ENCODE results near the gene SIPA1L3.
"Not testable (repeated sequence)": the region's sequence is repeated elsewhere in the genome, so short reads cannot be mapped to it uniquely, and the experiment has no call there.

Gene SIPA1L3

DNA sequence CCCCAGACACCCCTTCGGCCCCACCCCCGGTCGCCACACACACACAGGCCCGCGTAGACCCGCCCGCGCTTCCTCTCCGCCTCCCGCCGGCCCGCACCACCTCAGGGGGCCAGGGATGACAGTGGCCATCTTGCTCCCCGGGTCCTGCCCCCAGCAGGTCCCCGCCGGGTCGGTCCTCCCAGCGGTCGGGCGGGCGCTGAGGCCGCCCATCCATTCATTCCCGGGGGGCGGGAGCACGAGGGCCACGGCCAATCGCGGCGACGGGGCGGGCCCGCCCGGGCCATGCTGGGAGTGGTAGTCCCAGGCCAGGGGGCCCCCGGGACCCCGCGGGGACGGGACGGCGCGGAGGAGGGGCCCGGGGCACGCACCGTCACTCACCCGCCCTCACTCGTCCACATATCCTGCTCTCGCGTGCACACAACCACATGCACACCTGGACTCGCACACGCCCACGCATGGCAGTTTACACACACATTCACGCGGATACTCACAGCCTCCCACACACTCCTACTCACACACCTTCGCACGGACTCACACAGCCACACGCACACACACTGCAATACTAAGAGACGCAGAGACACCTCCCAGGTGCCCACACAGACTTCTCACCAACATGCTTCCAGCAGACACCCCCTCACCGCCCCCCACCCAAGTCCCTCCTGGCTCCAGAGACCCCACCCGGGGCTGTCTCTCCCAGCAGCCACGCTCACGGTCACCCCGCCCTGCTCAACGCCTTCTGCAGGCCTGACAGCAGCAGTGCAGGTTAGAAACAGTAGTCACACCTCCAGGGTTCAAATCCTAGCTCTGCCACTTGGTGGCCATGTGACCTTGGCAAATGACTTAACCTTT lies 317.2 kb downstream of the SIPA1L3 start, which contains the start of gene DPF1:
DPF1 (minus strand) TSS at position 209 of the 849 bp plus-strand sequence; CDS start at position 129, 80 bp downstream.
- peak within 1 kb of the TSS; percentile 63 for H3K4me3 ChIP-seq (ENCODE audit: low read depth, low read length)

DNA sequence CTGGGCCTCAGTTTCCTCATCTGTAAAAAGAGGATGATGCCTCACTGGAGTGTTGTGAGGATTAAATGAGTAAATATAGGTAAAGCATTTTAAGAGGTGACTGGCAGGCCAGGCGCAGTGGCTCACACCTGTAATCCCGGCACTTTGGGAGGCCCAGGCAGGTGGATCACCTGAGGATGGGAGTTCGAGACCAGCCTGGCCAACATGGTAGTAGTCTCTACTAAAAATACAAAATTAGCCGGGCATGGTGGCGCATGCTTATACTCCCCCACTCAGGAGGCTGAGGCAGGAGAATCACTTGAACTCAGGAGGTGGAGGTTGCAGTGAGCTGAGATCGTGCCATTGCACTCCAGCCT lies 317.8 kb downstream of the SIPA1L3 start:
- H3K4me3 ChIP-seq (ENCODE audit: low read depth, low read length) = not testable (repeated sequence)

DNA sequence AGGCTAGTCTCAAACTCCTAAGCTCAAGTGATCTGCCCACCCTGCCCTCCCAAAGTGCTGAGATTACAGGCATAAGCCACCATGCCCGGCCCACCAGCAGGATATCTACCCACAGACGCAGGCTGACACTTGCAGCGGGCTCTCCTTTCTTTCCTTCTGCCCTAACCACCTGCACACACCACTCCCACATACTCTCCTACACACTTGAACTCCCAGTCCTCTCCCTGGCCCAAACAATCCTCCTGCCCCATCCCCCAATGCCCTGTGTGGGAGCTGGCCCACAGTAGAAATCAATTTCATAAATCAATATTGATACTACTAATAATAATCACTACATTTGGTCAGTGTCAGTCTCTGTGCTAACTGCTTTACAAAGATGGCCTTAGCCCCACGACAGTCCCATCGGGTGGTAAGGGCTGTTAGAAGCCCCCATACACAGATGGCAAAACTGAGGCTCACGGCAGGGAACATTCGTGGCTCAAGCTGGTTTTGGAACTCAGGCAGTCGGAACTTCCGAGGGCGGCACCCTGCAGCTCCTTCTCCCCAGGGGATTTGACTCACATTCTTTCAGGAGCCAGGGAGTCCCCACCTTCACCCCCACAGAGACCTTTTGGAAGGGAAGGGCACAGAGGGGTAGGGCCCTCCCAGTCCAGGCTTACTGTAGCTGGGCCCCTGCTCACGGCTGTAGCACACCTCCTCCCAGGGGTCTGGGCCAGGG lies 320.4 kb downstream of the SIPA1L3 start:
- peak overlapping the region; percentile 20 for H3K4me3 ChIP-seq (ENCODE audit: low read depth, low read length)

DNA sequence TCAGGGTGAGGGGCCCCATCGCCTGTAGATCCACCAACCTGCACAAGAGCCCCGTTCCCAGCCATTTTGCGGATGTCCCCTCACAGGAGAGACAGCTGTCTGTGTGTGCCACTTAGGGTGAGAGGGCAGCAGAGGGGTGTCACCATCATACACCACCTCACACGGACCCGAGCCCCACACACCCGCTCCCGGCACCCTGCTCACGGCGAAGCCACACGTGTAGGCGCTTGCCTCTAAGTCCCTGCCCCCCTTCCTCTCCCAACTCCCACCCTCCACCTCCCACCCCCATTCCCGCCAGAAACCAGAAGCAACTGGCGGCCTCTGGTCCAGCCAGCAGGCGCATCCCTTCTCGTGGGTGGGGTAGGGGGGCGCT lies 321.0 kb downstream of the SIPA1L3 start:
- H3K4me3 ChIP-seq (ENCODE audit: low read depth, low read length) = peak overlapping the region; percentile 20

DNA sequence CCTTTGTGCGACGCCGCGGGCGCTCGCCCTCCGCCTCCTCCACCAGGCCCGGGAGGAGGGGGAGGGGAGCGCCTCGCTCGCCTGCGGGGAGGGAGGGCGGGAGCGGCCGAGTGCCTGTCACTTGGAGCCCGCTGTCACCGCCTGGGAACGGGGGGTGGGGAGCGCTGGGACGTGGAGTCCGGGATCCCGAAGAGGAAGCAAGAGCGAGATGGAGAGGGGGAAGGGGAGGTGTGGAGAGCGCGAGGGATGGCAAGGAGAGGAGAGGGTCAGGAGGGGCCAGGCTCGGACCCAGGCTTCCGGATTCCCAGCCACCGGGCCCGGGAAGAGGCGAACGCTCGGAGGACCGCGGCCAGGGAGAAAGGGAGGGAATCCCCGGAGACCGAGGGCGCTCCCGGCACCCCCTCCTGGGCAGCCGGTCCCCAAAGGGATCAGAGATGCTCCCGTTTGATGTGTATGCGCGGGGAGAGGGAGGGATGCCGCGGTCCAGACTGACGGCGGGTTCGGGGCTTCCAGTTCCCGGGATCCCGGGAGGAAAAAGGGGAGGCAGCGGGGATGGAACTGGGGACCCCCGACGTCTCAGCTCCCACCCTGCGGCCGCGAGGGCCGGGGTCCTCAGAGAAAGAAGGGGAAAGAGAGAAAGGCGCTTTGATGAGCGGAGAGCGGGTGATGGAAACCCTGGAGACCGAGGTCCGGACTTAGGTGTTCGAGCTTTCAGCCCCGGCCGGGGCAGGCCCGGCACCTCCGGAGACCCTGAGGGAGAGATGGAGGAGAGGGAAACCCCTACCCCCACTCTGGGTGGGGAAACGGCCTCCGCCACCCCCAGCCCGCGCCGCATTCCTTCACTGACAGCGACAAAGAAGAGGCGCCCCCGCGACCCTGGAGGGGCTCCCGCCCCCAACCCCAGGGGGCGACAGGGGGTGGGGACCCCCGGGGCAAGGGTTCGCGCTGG lies 321.8 kb downstream of the SIPA1L3 start:
- peak overlapping the region; percentile 44 for H3K4me3 ChIP-seq (ENCODE audit: low read depth, low read length)

DNA sequence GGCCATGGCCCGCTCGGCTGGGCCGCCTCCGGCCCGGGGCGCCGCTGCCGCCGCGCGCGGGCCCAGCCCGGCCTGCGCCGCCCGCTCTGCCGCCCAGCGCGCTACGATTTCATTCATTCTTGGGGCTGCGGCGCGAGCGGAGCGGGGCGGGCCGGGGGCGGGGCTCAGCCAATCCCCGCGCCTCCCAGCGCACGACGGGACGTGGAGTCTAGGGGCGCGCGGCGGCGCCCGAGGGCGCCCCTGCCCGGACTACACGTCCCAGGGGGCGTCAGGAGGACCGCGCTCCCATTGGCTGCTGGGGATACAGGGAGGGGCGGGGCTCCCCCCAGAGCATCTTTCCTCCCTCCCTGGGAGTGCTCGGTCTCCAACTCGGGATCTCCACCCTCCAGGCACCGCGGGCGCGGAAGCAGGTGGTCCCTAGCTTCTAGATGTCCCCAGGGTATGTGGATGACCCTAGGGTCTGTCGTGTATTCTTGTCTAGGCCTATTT lies 322.6 kb downstream of the SIPA1L3 start:
- no peak overlapping the region for H3K4me3 ChIP-seq (ENCODE audit: low read depth, low read length)

DNA sequence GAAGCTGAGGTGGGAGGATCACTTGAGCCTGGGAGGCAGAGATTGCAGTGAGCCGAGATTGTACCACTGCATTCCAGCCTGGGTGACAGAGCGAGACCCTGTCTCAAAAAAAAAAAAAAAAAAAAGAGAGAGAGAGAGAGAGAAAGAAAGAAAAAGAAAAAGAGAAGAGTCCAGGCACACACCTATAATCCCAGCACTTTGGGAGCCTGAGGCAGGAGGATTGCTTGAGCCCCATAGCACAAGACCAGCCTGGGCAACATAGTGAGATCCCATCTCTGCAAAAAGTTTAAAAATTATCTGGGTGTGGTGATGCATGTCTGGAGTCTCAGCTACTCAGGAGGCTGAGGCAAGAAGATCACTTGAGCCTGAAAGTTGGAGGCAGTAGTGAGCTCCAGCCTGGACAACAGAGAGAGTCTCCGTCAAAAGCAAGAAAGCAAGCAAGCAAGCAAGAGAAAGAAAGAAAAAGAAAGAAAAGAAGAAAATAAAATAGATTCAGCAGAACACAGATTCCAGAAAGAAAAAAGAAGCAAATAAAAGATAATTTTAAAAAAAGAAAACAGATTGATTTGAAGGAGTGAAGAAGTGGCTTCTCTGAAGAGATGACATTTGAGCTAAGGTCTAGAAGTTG lies 323.6 kb downstream of the SIPA1L3 start:
- H3K4me3 ChIP-seq (ENCODE audit: low read depth, low read length) = not testable (repeated sequence)

DNA sequence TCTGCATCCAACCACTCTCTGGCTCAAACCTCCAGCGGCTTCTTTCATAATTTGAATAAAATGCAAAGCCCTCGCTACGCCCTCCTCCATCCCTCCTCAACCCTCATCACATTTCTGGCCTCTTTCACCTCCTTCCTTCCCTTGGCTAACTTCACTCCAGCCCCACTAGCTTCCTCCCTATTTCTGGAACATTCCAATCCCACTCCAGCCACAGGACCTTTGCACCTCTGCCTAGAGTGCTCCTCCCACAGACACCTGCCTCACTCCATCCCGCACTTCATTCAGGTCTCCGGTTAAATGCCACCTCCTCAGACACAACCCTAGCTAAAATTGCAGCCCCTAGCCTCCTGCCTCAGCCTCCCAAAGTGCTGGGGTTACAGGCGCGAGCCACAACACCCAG lies 324.9 kb downstream of the SIPA1L3 start:
- H3K4me3 ChIP-seq (ENCODE audit: low read depth, low read length) = no peak overlapping the region

DNA sequence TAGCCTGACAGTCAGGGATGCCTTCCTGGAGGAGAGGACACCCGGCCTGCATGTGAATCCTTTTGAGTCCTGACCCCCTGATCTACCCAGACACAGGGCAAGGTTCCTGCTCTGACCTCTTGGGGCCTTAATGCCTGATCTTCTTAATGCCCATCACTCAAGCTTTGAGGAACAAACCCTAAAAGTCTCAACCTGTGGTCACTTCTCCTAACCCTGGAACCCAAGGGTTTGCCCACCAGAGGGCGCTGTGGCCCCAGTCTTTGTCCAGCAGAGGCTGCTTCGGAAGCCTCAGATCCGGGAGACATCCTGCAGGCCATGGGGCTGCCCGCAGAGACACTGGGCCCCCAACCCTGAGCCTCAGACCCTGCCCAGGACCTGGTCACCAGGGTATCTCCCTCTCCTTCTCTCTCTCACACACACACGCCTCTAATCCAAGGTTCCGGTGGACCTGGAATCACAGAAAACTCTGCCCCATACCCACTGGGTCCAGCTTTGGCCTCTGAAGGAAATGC lies 326.8 kb downstream of the SIPA1L3 start:
- H3K4me3 ChIP-seq (ENCODE audit: low read depth, low read length) = no peak overlapping the region

DNA sequence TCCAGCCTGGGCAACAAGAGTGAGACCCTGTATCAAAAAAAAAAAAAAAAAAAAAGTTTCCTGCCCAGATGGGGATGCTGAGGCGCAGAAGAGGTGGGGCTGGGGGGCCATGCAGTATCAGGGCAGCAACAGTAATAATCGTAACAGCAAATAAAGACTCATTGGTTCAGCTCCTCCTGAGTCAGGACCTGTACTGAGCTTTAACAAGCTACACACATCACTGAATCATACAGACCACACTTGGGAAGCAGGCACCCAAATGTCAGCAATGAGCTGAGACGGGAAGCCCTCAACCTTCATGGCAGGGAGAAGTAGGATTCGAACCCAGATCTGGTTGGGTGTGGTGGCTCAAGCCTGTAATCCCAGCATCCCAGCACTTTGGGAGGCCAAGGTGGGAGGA lies 327.6 kb downstream of the SIPA1L3 start:
- no peak overlapping the region for H3K4me3 ChIP-seq (ENCODE audit: low read depth, low read length)

DNA sequence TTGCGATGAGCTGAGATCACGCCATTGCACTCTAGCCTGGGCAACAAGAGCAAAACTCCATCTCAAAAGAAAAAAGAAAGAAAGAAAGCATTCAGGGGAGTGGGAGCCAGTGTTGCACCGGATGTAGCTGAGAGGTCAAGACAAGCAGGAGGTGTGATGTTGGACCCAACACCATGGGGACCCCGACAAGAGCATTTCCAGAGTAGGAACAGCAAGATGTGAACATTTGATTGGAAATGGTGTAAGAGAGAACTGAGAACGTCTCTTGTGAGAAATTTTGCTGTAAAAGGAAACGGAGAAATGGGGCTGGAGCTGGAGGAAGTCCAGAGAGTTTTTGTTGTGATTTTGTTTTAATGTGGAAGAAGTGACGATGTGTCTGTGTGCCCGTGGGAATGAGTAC lies 332.8 kb downstream of the SIPA1L3 start:
- H3K4me3 ChIP-seq (ENCODE audit: low read depth, low read length) = no peak overlapping the region

DNA sequence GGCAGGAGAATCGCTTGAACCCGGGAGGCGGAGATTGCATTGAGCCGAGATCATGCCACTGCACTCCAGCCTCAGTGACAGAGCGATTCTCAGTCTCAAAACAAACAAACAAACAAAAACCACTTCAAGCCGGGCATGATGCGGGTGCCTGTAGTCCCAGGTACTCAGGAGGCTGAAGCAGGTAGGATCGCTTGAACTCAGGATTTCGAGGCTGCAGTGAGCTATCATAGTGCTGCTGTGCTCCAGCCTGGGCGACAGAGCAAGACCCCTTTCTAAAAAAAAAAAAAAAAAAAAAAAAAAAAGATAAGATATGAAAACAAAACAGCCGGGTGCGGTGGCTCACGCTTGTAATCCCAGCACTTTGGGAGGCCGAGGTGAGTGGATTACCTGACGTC lies 336.3 kb downstream of the SIPA1L3 start:
- H3K4me3 ChIP-seq (ENCODE audit: low read depth, low read length) = no peak overlapping the region

DNA sequence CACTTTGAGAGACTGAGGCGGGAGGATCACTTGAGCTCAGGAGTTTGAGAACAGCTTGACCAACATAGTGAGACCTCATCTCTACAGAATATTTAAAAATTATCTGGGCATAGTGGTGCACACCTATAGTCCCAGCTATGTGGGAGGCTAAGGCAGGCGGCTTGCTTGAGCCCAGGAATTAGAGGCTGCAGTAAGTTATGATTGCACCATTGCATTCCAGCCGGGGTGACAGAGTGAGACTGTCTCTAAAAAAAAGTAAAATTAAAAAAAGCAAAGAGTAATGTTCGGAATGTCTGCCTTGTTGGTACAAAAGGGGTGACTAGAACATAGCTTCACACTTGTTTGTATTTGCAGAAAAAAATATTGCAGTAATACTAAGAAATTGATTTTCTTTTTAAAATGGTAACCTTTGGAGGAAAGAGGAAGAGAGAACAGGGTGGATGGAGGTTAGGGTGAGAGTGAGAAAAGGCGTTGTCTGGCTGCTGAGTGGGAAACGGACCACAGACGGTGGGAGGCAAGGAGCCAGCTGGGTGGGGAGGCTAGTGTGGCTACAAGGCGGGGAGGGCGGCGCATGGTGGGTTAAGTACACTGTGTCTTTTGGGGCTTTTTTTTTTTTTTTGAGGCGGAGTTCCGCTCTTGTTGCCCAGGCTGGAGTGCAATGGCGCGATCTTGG lies 339.0 kb downstream of the SIPA1L3 start:
- H3K4me3 ChIP-seq (ENCODE audit: low read depth, low read length) = no peak overlapping the region

DNA sequence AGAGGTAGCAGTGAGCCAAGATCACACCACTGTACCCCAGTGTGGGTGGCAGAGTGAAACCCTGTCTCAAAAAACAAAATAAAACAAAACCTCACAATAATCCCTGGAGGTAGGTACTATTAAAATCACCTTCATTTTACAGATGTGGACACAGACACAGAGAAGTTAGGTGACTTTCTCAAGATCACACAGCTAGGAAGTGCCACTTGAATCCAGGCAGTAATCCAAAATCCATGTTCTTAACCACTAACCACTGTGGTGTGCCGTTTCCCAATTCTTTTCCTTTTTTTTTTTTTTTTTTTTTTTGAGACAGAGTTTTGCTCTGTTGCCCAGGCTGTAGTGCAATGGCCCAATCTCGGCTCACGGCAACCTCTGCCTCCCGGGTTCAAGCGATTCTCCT lies 340.1 kb downstream of the SIPA1L3 start:
- H3K4me3 ChIP-seq (ENCODE audit: low read depth, low read length) = no peak overlapping the region

DNA sequence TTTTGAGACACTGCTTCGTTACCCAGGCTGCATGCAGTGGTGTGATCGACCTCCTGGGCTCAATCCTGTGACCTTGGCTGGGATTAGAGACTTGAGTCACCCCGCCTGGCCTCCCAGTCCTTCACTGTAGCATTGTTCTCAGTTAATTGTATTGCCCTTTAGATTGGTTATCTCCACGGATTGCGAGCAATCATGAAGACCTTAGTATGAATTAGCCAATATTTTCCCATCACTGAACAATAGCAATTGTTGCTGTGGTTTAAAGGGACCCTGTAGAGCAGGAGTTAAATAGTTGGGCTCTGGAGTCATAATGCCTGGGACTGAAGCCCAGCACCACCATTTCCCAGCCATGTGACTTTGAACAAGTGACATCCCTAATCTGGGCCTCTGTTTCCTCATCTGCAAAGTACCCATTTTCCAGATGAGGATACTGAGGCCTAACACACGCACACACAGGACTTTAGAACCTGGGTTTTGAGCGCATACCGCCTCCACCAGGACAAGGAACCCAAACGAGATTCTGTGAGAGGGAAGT lies 340.8 kb downstream of the SIPA1L3 start:
- H3K4me3 ChIP-seq (ENCODE audit: low read depth, low read length) = no peak overlapping the region

DNA sequence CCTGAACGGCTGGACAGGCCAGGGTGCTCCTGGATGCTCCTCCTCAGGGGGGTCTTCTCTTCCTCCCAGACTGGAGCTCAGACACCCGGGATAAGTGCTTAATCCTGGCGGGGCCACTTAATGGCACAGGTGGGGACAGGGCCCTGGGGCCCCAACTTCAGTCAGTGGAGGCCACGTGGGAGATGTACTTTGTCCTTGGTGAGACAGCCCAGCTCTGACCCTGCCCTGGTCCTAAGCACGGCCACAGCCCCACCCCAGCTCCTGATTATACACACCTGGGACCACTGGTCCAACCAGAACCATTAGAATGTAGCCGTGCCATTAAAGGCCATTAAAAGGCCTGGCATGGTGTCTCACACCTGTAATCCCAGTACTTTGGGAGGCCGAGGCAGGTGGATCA lies 341.4 kb downstream of the SIPA1L3 start:
- H3K4me3 ChIP-seq (ENCODE audit: low read depth, low read length) = no peak overlapping the region

DNA sequence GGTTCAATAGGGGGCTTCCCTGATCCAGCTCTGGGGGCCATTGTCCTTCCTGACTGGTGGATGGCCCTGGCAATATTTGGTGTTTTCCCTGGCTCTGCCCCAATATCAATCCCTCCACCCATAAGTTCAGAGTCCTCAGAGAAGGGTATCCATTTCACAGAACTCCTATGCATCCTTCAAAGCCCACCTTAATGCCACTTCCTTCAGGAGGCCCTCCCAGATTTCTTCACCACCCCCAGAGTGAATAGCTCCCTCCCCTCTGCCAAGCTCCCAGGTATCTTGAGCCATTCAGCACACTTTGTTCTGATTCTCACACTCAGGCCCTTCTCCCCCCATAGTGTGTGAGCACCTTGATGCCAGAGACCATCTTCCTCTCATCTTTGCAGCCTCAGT lies 343.4 kb downstream of the SIPA1L3 start:
- H3K4me3 ChIP-seq (ENCODE audit: low read depth, low read length) = no peak overlapping the region

DNA sequence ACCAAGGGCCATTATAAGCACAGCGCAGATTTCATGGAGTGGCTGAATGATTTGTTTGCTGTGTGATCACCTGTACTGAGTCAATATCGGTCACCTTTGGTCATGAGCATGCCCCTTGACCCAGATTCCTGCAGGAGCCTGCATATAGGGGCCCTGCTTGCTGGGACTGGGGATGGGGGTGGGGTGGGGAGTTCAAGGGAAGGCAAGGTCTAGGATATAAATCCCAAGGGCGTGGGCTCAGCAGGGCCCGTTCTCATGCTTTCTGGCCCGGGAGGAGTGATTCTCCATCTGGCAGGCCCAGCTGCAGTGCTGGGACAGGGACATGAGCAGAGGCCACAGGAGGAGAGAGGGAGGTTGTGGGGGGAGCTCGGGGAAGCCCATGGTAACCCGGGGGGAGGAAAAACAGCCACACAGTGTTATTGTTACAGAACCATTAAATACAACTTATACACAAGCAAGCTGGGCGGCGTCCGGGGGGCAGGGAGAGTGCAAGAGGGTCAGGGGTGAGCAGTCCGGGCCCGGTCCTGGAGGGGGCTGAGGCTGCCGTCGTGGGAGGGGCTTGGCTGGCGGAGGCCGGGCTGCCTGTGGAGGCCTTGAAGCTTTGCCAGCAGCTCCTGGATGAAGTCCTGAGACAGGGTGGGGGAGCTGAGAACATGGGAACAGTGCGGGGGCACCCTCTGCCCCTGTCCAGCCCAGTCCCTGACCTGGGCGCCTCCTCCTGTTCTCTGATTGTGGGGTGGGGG lies 344.0 kb downstream of the SIPA1L3 start:
- no peak overlapping the region for H3K4me3 ChIP-seq (ENCODE audit: low read depth, low read length)

DNA sequence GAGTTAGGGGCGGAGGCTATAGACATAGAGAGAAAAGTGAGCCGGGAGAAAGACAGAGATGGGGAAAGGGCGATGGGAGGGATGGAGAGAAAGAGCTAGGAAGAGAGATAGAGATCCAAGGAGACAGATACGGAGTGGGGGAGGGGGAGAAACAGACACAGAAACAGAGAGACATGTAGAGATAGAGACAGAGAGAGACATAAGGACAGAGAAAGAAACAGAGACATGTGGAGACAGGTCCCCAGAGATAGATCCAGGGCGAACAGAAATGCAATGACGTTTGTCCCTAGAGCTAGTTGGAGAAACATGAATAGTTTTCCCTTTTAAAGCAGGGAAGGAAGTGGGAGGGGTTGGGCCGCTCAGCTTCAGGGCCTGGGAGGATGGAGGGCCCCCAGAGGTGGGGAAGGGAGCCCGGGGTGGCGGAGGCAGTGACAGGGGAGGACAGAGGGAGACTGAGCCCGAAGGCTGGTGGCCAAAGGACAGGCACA lies 344.6 kb downstream of the SIPA1L3 start:
- H3K4me3 ChIP-seq (ENCODE audit: low read depth, low read length) = no peak overlapping the region
